Natural killer cell (primary cell): Measurements from ENCODE around the gene TRAF7. TPM values are rescaled to one million over a fixed set of nuclear protein-coding genes. Genes with fewer than 3 reads are reported as not detected.
A peak's percentile ranks its signal among the peaks of the same experiment; 100 is the strongest.

Experiments used
- ATAC-seq, 3 donors: fragments of 150-1000 bp in 2 of 3; fragments of 200-7000 bp in 1 of 3; cut with Tn5 transposase; 1 replicate in 1 of 3; 2 replicates in 2 of 3; pipeline ENCODE4 v1.10.0; 2021; ENCODE audit warnings: mild to moderate bottlenecking in 2 of 3, moderate library complexity in 2 of 3
- DNase-seq, 2 donors: peaks; one replicate each; pipeline versions ENCODE4 v3.0.0 to v3.0.0-alpha.2; 2013 to 2021; ENCODE audit warnings: mixed read lengths in 1 of 2
- H3K27ac ChIP-seq: one replicate; pipeline ENCODE4 v1.5.1; 2013; ENCODE audit warnings: mild to moderate bottlenecking, low read length
- H3K27me3 ChIP-seq: one replicate; pipeline ENCODE4 v1.6.1; 2013; ENCODE audit warnings: low read length; ENCODE audit not compliant: control insufficient read depth, insufficient read depth
- H3K36me3 ChIP-seq: one replicate; pipeline ENCODE4 v1.6.1; 2013; ENCODE audit warnings: low read length; ENCODE audit not compliant: control insufficient read depth, insufficient read depth
- H3K4me1 ChIP-seq: one replicate; pipeline ENCODE4 v1.6.1; 2013; ENCODE audit warnings: low read length; ENCODE audit not compliant: control insufficient read depth, insufficient read depth
- H3K4me3 ChIP-seq: one replicate; pipeline ENCODE4 v1.5.1; 2013; ENCODE audit warnings: low read length
- H3K9me3 ChIP-seq: one replicate; pipeline ENCODE4 v1.6.1; 2013; ENCODE audit warnings: low read length; ENCODE audit not compliant: control insufficient read depth, insufficient read depth
- H3K27ac Mint-ChIP-seq, 2 donors: one replicate each; pipeline ENCODE4 v1.8.0; 2022; ENCODE audit warnings: mild to moderate bottlenecking in 2 of 2, mixed read lengths in 2 of 2, moderate library complexity in 1 of 2
- H3K27me3 Mint-ChIP-seq, 2 donors: one replicate each; pipeline ENCODE4 v1.8.0; 2022; ENCODE audit warnings: low read depth in 2 of 2, mixed read lengths in 2 of 2
- H3K36me3 Mint-ChIP-seq: one replicate; pipeline ENCODE4 v1.8.0; 2022; ENCODE audit warnings: mixed read lengths
- H3K4me1 Mint-ChIP-seq, 2 donors: one replicate each; pipeline ENCODE4 v1.8.0; 2022; ENCODE audit warnings: mixed read lengths in 2 of 2
- H3K4me3 Mint-ChIP-seq: one replicate; pipeline ENCODE4 v1.8.0; 2022; ENCODE audit warnings: mild to moderate bottlenecking, moderate library complexity, mixed read lengths
- H3K9me3 Mint-ChIP-seq, 2 donors: one replicate each; pipeline ENCODE4 v1.8.0; 2022; ENCODE audit warnings: mixed read lengths in 2 of 2
- WGBS: methylation state at CpG from one replicate; pipeline ENCODE4 v1.1.7; 2013; ENCODE audit warnings: missing lambda C conversion rate; ENCODE audit not compliant: insufficient coverage; 5-methylcytosine and 5-hydroxymethylcytosine counted together
- intact Hi-C: fragments of 100-400 bp; cut with micrococcal nuclease; formaldehyde crosslinking; loops from one replicate; pipeline ENCODE4 v1.14.2; 2022
- total RNA-seq, 4 donors: library from RNA; stranded (reverse); fragments of 120-200 nt in 1 of 4; gene quantifications; one replicate each; pipeline versions ENCODE4 v1.2.3 to v1.2.4, GENCODE V29; 2013 to 2022
- TF ChIP-seq, protein P1 (sequence below): fragments of 200-600 bp; IDR thresholded peaks from one replicate; pipeline ENCODE4 v1.8.0; 2022; ENCODE audit warnings: antibody characterized with exemption

The TRAF7 gene
- total RNA-seq, 3 donors from 2014 or later (not counting 1 experiment from before 2014, with no cell fraction given): 29.3 to 39.1 (median 37.3) TPM

- Histone ChIP-seq H3K9me3 (no peaks in the 10 kb centered on the region), H3K4me1 (peaks cover 64% of the 10 kb centered on the region), H3K4me3 (no peak overlapping the region), H3K27me3 (no peaks in the 10 kb centered on the region), H3K27ac (no peak overlapping the region), H3K36me3 (peaks cover 5% of the 10 kb centered on the region)
- H3K9me3 Mint-ChIP-seq: no peaks in the 10 kb centered on the region
- intact Hi-C loops: loop anchor here (5.0 to 10.0 kb wide), 2 partner anchors 63 to 379 kb away; partner anchors contain the start of genes BRICD5, EME2, MRPS34 and NME3
- H3K27me3 Mint-ChIP-seq: no peaks in the 10 kb centered on the region
- WGBS: 78% methylated on average over 13 of the region's 13 CpGs
- TF ChIP-seq, protein P1, sequence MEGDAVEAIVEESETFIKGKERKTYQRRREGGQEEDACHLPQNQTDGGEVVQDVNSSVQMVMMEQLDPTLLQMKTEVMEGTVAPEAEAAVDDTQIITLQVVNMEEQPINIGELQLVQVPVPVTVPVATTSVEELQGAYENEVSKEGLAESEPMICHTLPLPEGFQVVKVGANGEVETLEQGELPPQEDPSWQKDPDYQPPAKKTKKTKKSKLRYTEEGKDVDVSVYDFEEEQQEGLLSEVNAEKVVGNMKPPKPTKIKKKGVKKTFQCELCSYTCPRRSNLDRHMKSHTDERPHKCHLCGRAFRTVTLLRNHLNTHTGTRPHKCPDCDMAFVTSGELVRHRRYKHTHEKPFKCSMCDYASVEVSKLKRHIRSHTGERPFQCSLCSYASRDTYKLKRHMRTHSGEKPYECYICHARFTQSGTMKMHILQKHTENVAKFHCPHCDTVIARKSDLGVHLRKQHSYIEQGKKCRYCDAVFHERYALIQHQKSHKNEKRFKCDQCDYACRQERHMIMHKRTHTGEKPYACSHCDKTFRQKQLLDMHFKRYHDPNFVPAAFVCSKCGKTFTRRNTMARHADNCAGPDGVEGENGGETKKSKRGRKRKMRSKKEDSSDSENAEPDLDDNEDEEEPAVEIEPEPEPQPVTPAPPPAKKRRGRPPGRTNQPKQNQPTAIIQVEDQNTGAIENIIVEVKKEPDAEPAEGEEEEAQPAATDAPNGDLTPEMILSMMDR: no peak
- H3K4me3 Mint-ChIP-seq: peak overlapping the region; percentile 45
- no peaks in the 10 kb centered on the region for H3K36me3 Mint-ChIP-seq
- ATAC-seq (no peak), DNase-seq (no peak)
- H3K4me1 Mint-ChIP-seq: peaks cover 21 to 35% of the 10 kb centered on the region in 2 donors
- no peak overlapping the region for H3K27ac Mint-ChIP-seq
Measured at GRCh38 chr16:2151188-2152091, 4.1 kb upstream of the TRAF7 start.

DNA sequence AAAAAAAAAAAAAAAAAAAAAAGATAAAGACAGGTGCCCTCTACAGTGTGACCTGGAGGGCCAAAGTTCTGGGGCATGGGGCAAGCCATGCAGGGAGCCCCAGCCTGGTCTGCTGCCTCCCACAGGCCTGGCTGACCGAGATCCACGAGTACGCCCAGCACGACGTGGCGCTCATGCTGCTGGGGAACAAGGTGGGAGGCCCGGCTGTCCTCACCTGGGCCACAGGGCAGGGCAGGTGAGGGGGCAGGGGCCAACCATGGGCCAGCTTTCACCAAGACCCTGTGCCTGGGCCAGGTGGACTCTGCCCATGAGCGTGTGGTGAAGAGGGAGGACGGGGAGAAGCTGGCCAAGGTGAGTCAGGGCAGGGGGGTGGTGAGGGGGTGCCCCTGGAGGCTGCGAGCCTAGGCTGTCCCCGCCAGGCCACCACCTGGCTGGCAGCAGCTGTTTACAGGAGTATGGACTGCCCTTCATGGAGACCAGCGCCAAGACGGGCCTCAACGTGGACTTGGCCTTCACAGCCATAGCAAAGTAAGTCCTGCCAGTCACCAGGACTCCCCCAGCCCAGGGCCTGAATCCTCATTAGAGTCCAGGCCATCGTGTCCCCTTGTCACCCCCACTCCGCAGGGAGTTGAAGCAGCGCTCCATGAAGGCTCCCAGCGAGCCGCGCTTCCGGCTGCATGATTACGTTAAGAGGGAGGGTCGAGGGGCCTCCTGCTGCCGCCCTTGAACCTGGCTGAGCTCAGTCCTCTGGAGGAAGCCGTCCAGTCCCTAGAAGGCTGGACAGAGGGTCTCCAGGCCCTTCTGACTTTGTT lies 2.7 kb upstream of the TRAF7 start:
- peak in 1 of 2 donors; percentile 36 for DNase-seq
- Histone ChIP-seq H3K4me1 (peaks cover 76% of the 10 kb centered on the region), H3K9me3 (no peaks in the 10 kb centered on the region), H3K27me3 (no peaks in the 10 kb centered on the region), H3K4me3 (peak overlapping the region; percentile 34), H3K27ac (no peak overlapping the region), H3K36me3 (peaks cover 5% of the 10 kb centered on the region)
- intact Hi-C loops: loop anchor here (5.0 to 10.0 kb wide), 2 partner anchors 62 to 381 kb away; partner anchors contain the start of genes BRICD5, EME2, MRPS34 and NME3
- no peaks in the 10 kb centered on the region for H3K9me3 Mint-ChIP-seq
- TF ChIP-seq, protein P1: no peak
- H3K27me3 Mint-ChIP-seq: no peaks in the 10 kb centered on the region
- WGBS: 51% methylated on average over 25 of the region's 25 CpGs
- peak overlapping the region; percentile 67 for H3K4me3 Mint-ChIP-seq
- no peak for ATAC-seq
- peaks cover 30 to 50% of the 10 kb centered on the region in 2 donors for H3K4me1 Mint-ChIP-seq
- H3K36me3 Mint-ChIP-seq: no peaks in the 10 kb centered on the region
- H3K27ac Mint-ChIP-seq: no peak overlapping the region

DNA sequence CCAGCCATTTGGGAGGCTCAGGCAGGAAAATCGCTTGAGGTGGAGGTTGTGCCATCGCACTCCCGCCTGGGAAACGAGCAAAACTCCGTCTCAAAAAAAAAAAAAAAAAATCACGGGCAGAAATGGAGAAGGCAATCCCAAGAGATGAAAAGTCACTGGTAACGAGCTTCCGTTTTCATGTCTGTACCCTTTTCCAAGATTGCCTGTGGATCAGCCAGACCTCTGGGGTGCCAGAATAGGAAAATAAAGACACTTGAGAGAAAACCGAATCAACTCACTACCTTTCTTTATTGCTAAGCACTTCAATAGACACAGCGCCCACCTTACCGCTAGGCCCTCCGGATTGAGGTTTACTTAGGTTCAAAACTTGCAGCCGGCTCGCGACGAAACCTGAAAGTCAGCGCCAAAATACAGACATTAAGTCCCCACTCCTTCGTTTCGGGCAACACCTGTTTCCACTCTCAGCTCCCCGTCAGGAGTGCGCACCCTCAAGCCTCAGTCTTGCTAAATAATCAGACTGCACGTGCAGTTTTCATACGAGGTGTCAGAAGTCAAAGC lies 970 bp upstream of the TRAF7 start:
- Mint-ChIP-seq H3K4me3 (peak overlapping the region; percentile 88), H3K27me3 (no peaks in the 10 kb centered on the region), H3K9me3 (no peaks in the 10 kb centered on the region), H3K4me1 (peaks cover 30 to 61% of the 10 kb centered on the region in 2 donors), H3K36me3 (no peaks in the 10 kb centered on the region), H3K27ac (peak overlapping the region; percentile 87)
- ATAC-seq: no peak
- DNase-seq: no peak
- Histone ChIP-seq H3K27ac (peak overlapping the region; percentile 57), H3K4me3 (peak overlapping the region; percentile 50), H3K36me3 (peaks cover 5% of the 10 kb centered on the region), H3K4me1 (peaks cover 70% of the 10 kb centered on the region), H3K27me3 (no peaks in the 10 kb centered on the region), H3K9me3 (no peaks in the 10 kb centered on the region)
- 7% methylated on average over 23 of the region's 23 CpGs for WGBS
- intact Hi-C loops: loop anchor here (1.0 to 10.0 kb wide), 4 partner anchors 60 to 382 kb away; partner anchors contain the start of genes BRICD5, EME2, MRPS34 and NME3
- TF ChIP-seq, protein P1: no peak
